GM19328 (cell line): ENCODE results near the gene ATP1A4.

ENCODE experiments used
- ATAC-seq: cut with Tn5 transposase; IDR thresholded peaks from one replicate; pipeline ENCODE4 v1.9.1; 2021; ENCODE audit warnings: mild to moderate bottlenecking, moderate library complexity; ENCODE audit not compliant: unreplicated experiment

Gene ATP1A4

GRCh38 chr1:160224606-160225005 is 73.2 kb downstream of the ATP1A4 start:
- no peak for ATAC-seq

DNA sequence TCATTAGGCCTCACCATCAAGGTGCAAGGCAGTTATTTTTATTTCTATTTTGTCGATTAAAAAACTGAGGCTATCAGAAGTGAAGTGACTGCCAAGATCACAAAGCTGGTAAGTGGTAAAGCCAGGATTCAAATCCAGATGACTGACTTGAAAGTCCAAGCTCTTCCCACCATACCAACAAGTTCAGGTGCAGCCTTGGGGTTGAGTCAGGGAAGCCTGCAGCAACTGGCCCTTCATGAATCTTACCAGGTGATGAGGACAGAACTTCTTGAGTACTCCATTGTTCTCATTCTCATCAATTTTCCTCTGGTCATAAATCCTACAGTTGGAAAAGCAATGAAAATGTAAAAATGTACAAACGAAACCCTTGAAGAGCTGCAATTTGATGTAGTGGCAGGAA is 73.9 kb downstream of the ATP1A4 start:
- ATAC-seq, result no peak

GRCh38 chr1:160226623-160227022 is 75.2 kb downstream of the ATP1A4 start:
- ATAC-seq, result no peak

- no peak for ATAC-seq
Observed at GRCh38 chr1:160227034-160227433, 75.6 kb downstream of the ATP1A4 start.

DNA sequence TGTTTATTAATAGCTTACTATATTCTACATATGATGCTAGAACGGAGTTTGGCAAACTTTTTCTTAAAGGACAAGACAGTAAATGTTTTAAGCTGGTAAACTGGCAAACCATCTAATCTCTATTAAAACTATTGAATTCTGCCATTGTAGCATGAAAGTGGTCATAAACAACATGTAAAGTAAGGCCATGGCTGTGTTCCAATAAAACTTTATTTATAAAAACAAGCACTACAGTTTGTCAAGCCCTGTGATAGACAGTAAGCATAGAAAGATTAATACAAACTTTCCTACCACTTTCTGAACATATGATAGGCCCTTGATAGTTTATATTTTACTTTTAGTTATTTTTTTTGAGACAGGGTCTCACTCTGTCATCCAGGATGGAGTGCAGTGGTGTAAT is 76.2 kb downstream of the ATP1A4 start:
- ATAC-seq, result no peak

DNA sequence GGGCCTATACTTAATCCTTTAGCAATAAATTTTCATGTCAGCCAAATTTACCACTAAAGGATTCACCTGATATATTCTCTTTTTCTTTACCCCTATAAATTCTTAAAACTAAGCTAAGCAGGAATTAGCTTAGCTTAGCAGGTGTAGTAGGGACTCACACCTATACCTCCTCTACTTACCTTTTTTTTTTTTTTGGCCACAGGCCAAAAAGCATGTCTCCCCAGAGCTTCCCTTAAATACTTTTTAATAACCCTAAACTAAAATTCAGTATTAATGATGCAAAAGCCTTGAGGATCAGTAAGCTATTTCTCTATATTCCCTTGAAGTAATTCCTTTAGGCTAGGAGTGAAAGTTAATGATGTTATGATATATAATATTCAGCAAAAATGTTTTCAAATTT is 77.0 kb downstream of the ATP1A4 start:
- ATAC-seq, result no peak

DNA sequence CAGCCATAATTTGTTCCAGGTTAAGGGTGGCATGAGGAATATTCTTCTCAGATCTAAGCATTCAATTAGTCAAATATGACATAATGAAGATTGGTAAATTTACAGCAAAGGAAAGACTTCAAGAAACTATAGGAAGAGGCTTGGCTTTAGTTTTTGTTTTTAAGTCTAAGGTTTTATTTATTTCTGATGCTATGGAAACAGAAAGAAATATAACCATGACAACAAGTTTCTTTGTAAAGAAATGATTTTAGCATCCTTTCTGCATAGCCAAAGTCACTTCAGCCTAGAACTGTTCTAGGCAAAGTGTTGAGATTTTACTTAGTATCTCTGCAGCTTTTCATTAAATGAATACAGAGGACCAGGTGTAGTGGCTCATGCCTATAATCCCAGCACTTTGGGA is 81.5 kb downstream of the ATP1A4 start:
- no peak for ATAC-seq
